Stimulated activated CD8-positive, alpha-beta memory T cell treated with anti-CD3 and anti-CD28 coated beads, Interleukin-15, amount 100 ng/mL, for 1 hour (primary cell): ENCODE data around the gene ASTN2.

ENCODE experiments used
- DNase-seq: peaks from one replicate; pipeline ENCODE4 v3.0.0-alpha.2; 2020; ENCODE audit warnings: low read depth

The ASTN2 gene

GRCh38 chr9:116616304-116616914 is 798.4 kb downstream of the ASTN2 start:
- DNase-seq, result no peak

GRCh38 chr9:116608064-116608463 is 806.8 kb downstream of the ASTN2 start:
- DNase-seq, result no peak

DNA sequence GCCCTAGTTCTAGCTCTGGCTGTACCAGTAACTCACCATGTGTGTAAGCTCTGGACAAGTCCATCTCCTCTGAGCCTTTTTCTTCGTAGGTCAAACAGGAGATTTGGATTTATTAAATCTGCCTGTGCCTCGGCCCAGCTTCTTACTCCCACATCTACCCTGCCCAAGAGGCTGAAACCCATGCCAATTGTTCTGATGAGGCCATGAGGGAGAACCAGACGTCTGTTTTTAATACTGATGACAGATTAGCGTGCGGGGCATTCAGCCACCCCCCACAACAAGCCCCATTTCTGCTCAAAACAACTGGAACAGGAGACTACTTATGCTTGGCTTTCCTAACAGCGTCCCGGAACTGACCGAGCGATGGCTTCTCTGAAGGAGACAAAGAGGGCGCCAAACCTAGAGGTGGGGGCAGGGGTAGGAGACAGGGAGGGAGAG is 808.9 kb downstream of the ASTN2 start:
- no peak for DNase-seq

GRCh38 chr9:116605060-116605459 is 809.8 kb downstream of the ASTN2 start:
- no peak for DNase-seq

GRCh38 chr9:116604251-116604650 is 810.6 kb downstream of the ASTN2 start:
- no peak for DNase-seq

- DNase-seq, result no peak
Measured at GRCh38 chr9:116599342-116599884, 815.4 kb downstream of the ASTN2 start.

DNA sequence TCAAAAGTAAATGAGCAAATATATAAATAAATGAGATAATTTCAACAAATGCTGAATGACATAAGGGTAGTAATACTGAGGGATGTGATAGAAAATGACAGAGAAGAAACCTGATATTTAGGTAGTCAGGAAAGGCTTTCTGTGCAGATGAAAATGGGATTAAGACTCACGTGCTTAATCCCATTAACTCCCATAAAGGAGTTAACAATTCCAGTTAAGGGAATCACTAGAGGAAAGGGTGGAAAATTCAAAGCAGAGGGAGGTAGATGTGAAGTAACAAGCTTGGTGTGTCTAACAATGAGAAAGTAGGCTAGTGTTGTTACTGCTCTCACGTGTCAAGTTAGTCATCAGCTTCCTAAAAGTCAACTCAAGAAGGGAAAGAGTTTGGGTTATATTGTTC is 818.2 kb downstream of the ASTN2 start:
- no peak for DNase-seq

GRCh38 chr9:116594547-116594946 is 820.3 kb downstream of the ASTN2 start:
- no peak for DNase-seq

- DNase-seq, result no peak
Measured at GRCh38 chr9:116592970-116593369, 821.9 kb downstream of the ASTN2 start.

- DNase-seq, result no peak
Measured at GRCh38 chr9:116589392-116590354, 825.2 kb downstream of the ASTN2 start.

- DNase-seq, result no peak
Measured at GRCh38 chr9:116587919-116588318, 826.9 kb downstream of the ASTN2 start.

GRCh38 chr9:116585896-116586295 is 829.0 kb downstream of the ASTN2 start:
- DNase-seq, result no peak

DNA sequence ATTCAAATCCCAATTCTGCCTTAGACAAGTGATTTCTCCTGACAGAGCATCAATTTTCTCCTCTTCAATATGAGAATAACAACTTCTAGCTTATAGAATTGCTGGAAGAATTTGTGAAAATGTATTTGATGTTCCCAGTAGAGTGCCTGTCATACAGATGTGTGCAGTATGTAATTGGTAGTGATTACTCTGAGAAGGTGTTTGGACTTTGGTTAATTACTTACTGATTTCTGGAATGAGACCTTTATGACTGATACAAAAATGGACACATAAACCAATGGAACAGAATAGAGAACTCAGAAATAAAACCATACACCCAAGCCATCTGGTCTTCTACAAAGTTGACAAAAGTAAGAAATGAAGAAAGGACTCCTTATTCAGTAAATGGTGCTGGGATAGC is 829.7 kb downstream of the ASTN2 start:
- no peak for DNase-seq

DNA sequence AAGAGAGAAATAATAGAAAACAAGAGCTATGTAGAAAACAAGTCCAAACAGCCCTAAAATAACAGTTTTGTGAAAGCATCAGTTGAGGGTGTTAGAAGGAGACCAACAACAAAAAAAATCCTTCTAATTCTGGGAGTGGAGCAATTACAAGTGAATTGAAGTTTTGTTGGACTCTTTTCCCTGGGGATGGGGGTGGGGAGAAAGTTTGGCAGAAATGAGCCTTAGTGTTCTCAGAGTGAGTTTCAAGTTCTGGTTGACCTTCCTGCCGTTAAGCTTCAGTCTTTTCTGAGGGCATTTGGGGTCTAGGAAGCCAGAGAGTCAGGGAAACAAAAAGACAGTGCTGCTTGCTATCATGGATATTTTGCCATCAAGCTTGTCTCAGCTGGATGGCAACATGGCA is 834.0 kb downstream of the ASTN2 start:
- DNase-seq, result no peak

- no peak for DNase-seq
Measured at GRCh38 chr9:116576386-116576785, 838.5 kb downstream of the ASTN2 start.

GRCh38 chr9:116574027-116574679 is 840.7 kb downstream of the ASTN2 start:
- no peak for DNase-seq

DNA sequence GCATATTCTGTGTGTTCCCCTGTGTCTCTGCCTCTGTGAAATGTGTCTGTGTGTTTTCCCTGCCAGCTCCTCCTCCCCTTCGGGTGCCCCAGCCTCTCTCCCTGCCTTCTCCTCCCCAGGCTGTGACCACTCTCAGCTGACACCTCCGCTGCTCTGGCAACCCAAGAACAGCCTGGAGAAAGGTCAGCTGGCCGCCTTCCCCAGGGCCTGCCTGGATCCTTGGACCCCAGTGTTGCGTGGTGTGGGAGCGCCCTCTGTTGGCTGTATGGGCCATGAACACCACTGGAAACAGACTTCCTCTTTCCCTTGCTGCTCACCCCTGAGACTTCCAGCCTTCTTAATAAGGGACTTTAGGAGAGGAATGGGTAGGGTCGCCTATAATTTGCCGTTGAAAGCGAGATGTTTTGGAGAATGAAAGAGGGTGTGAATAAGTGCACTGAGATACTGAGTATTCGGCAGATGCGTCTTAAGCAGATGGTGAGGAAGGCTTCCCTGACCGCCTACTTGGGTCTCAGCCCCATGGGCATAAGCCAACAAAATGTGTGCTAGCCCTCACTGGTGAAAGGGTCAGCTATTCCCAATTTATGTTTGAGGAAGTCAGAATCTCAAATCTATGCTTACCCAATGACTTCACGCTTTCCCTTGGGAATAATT is 842.6 kb downstream of the ASTN2 start:
- no peak for DNase-seq

- no peak for DNase-seq
Measured at GRCh38 chr9:116569111-116569510, 845.7 kb downstream of the ASTN2 start.

GRCh38 chr9:116566677-116567488 is 848.0 kb downstream of the ASTN2 start:
- no peak for DNase-seq

- DNase-seq, result no peak
Measured at GRCh38 chr9:116565986-116566385, 848.9 kb downstream of the ASTN2 start.

- DNase-seq, result no peak
Measured at GRCh38 chr9:116564266-116564793, 850.5 kb downstream of the ASTN2 start.
